K562 (cell line): ENCODE data around the gene DSTYK. TPM values are rescaled to one million over a fixed set of nuclear protein-coding genes. Genes with fewer than 3 reads are reported as not detected.

ENCODE experiments used
- FIP1L1 ChIP-seq: fragments of 200-400 bp; formaldehyde crosslinking; IDR thresholded peaks from 2 replicates; pipeline ENCODE4 v1.6.1; 2018; ENCODE audit warnings: mild to moderate bottlenecking, low read depth, low read length; ENCODE audit not compliant: poor library complexity, severe bottlenecking
- HNRNPH1 ChIP-seq: fragments of 200-400 bp; formaldehyde crosslinking; optimal IDR thresholded peaks from 2 replicates; pipeline ENCODE3; 2017; ENCODE audit warnings: low read depth, mild to moderate bottlenecking, low read length, moderate library complexity
- JUN ChIP-seq, 2 experiments: sonication (generic) in 1 of 2; formaldehyde crosslinking in 1 of 2; IDR thresholded peaks; 2 replicates each; pipeline versions ENCODE4 v1.6.1 to v1.8.0; 2012 to 2022; ENCODE audit warnings: borderline replicate concordance in 2 of 2, mild to moderate bottlenecking in 2 of 2, improper control_type of control experiment in 1 of 2, low read depth in 1 of 2, low read length in 1 of 2, missing genetic modification reagents in 1 of 2
- JUNB ChIP-seq: fragments of 450-650 bp; formaldehyde crosslinking; conservative IDR thresholded peaks from 2 replicates; pipeline ENCODE4 v1.4.0; 2020; ENCODE audit warnings: mild to moderate bottlenecking
- MED1 ChIP-seq: sonication (generic); formaldehyde crosslinking; IDR thresholded peaks from 2 replicates; pipeline ENCODE4 v1.8.1; 2023; ENCODE audit warnings: missing genetic modification reagents, borderline replicate concordance
- POLR2G ChIP-seq: fragments of 200-400 bp; formaldehyde crosslinking; IDR thresholded peaks from 2 replicates; pipeline ENCODE4 v1.6.1; 2017; ENCODE audit warnings: low read depth, mild to moderate bottlenecking, antibody characterized with exemption, low read length, moderate library complexity
- RHOXF2B ChIP-seq: fragments of 250-450 bp; sonication (Bioruptor Pico); conservative IDR thresholded peaks from 2 replicates; pipeline ENCODE4 v1.5.1; 2021
- SNRNP70 ChIP-seq: fragments of 200-400 bp; formaldehyde crosslinking; optimal IDR thresholded peaks from 2 replicates; pipeline ENCODE3; 2017; ENCODE audit warnings: low read depth, low read length
- SREBF1 ChIP-seq: fragments of 150-350 bp; IDR thresholded peaks from 2 replicates; pipeline ENCODE4 v1.6.1; 2014; ENCODE audit warnings: antibody characterized with exemption, low read depth, low read length, borderline replicate concordance
- TARDBP ChIP-seq: fragments of 450-650 bp; IDR thresholded peaks from 2 replicates; pipeline ENCODE4 v1.6.1; 2016
- XRCC5 ChIP-seq: fragments of 200-400 bp; formaldehyde crosslinking; IDR thresholded peaks from 2 replicates; pipeline ENCODE4 v1.6.1; 2017; ENCODE audit warnings: low read depth, mild to moderate bottlenecking, low read length
- ZBED1 ChIP-seq: IDR thresholded peaks from 2 replicates; pipeline ENCODE4 v1.6.1; 2014
- ZEB2 ChIP-seq: fragments of 450-650 bp; IDR thresholded peaks from 2 replicates; pipeline ENCODE4 v1.6.1; 2016
- ZKSCAN3 ChIP-seq: fragments of 250-450 bp; sonication (Bioruptor Pico); IDR thresholded peaks from 2 replicates; pipeline ENCODE4 v1.4.0; 2020
- ZNF274 ChIP-seq: IDR thresholded peaks from 2 replicates; pipeline ENCODE4 v1.6.1; 2011; ENCODE audit warnings: low read depth, mild to moderate bottlenecking, low read length, moderate library complexity, borderline replicate concordance
- ZNF583 ChIP-seq: fragments of 250-450 bp; sonication (Bioruptor Pico); IDR thresholded peaks from 2 replicates; pipeline ENCODE4 v1.4.0; 2020
- ZNF699 ChIP-seq: fragments of 250-450 bp; sonication (Bioruptor Pico); IDR thresholded peaks from 2 replicates; pipeline ENCODE4 v1.8.0; 2021; ENCODE audit warnings: mild to moderate bottlenecking, moderate library complexity; ENCODE audit not compliant: insufficient replicate concordance
- ZSCAN29 ChIP-seq: fragments of 450-650 bp; IDR thresholded peaks from 2 replicates; pipeline ENCODE4 v1.6.1; 2017
- polyA plus RNA-seq, 8 experiments: library from polyadenylated mRNA; depleted of rRNA in 4 of 8; stranded (reverse) in 5 of 8; unstranded in 3 of 8; fragments of >200 nt; fragmentation: Nextera tagmentation in 2 of 8; fragmentation: Illumina TruSeq in 1 of 8; extraction: Ambion mirVana in 2 of 8; extraction: Trizol in 1 of 8; gene quantifications; 2 replicates each; pipeline versions ENCODE4 v1.2.1 to v1.2.3, GENCODE V29; 2011 to 2014; ENCODE audit warnings: inconsistent platforms in 1 of 8, missing spikeins in 1 of 8
- total RNA-seq, 7 experiments: library from RNA; depleted of rRNA in 6 of 7; stranded (reverse); fragments of >200 nt in 6 of 7; fragmentation: Illumina TruSeq in 2 of 7; extraction: Trizol in 2 of 7; gene quantifications; 2 replicates each; pipeline versions ENCODE4 v1.2.1 to v1.2.3, GENCODE V29; 2011 to 2021; ENCODE audit warnings: low replicate concordance in 1 of 7
- TF ChIP-seq, protein P1 (sequence below): fragments of 200-800 bp; sonication (Bioruptor generic); IDR thresholded peaks from 2 replicates; pipeline ENCODE4 v1.6.1; 2017; ENCODE audit warnings: missing genetic modification characterization, missing compliant biosample characterization
- TF ChIP-seq, protein P2 (sequence below): fragments of 450-650 bp; IDR thresholded peaks from 2 replicates; pipeline ENCODE4 v1.6.1; 2016; ENCODE audit warnings: low read depth, mild to moderate bottlenecking, moderate library complexity
- TF ChIP-seq, protein P3 (sequence below): fragments of 450-650 bp; IDR thresholded peaks from 2 replicates; pipeline ENCODE4 v1.6.1; 2016; ENCODE audit warnings: mild to moderate bottlenecking
- TF ChIP-seq, protein P4 (sequence below), 2 experiments: fragments of 200-800 bp in 1 of 2; sonication (Bioruptor generic) in 1 of 2; sonication (generic) in 1 of 2; formaldehyde crosslinking in 1 of 2; IDR thresholded peaks in 1 of 2; conservative IDR thresholded peaks in 1 of 2; 2 replicates each; pipeline versions ENCODE4 v1.5.0 to v1.6.1; 2016 to 2020; ENCODE audit warnings: missing compliant biosample characterization in 1 of 2, missing genetic modification characterization in 1 of 2, missing genetic modification reagents in 1 of 2

Gene DSTYK
- total and polyA plus RNA-seq, 9 of the 15 experiments (the other 6 are each of a cell fraction or from before 2014, with no cell fraction given) = 4.2 to 7.1 (median 6.2) TPM

DNA sequence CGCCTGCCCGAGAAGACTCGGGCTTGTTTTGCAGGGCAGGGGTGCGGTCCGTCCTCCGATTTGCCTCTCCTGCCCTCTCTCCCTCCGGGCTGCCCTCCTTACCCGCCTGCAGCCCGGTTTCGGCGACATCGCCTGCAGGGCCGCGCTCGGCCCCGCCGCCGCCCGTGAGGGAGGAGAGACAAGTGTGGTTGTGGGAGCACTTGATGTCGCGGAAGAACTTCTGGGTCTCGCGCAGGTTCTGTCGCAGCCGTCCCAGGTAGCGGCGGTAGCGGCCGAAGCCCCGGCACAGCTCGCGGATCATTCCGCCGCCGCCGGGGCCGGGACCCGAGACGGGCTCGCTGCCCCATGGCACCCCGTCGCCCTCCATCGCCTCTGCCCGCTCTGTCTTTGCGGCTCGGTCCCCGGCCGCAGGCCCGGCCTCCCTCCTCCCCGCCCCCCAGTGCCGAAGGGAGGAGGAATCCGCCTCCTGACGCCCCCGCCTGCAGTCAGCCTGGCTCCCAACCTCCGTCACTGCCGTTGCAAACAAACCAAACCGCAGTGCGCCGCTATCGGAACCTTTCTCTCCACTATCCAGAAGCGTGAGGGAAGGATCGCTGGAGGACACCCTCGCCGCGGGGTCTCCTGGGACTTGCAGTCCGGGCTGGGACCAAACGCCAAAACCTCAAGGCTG lies at the start of gene DSTYK (continued):
- peak; percentile 88 for TF ChIP-seq ZNF583 (CRISPR knock-in tag)
- TF ChIP-seq ZEB2 = peak; percentile 99
- TF ChIP-seq, protein P1, sequence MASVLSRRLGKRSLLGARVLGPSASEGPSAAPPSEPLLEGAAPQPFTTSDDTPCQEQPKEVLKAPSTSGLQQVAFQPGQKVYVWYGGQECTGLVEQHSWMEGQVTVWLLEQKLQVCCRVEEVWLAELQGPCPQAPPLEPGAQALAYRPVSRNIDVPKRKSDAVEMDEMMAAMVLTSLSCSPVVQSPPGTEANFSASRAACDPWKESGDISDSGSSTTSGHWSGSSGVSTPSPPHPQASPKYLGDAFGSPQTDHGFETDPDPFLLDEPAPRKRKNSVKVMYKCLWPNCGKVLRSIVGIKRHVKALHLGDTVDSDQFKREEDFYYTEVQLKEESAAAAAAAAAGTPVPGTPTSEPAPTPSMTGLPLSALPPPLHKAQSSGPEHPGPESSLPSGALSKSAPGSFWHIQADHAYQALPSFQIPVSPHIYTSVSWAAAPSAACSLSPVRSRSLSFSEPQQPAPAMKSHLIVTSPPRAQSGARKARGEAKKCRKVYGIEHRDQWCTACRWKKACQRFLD = peak; percentile 92
- TF ChIP-seq HNRNPH1 = no peak
- no peak for TF ChIP-seq SNRNP70
- TF ChIP-seq, protein P2, sequence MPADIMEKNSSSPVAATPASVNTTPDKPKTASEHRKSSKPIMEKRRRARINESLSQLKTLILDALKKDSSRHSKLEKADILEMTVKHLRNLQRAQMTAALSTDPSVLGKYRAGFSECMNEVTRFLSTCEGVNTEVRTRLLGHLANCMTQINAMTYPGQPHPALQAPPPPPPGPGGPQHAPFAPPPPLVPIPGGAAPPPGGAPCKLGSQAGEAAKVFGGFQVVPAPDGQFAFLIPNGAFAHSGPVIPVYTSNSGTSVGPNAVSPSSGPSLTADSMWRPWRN = no peak
- no peak for TF ChIP-seq ZNF699 (CRISPR knock-in tag)
- peak; percentile 63 for TF ChIP-seq FIP1L1
- TF ChIP-seq TARDBP = 0 out of 2 replicates have a peak, but pooled peaks have one; percentile 80
- peak; percentile 36; the same call in 1 of the 2 replicates for TF ChIP-seq ZNF274
- 0 out of 2 replicates have a peak, but pooled peaks have one; percentile 1 for TF ChIP-seq JUNB (CRISPR knock-in tag)
- peak; percentile 79; the same call in 1 of the 2 replicates for TF ChIP-seq JUN (IDR thresholded peaks at IDR 0.05; ENCODE audit: borderline replicate concordance, low read depth, low read length)
- TF ChIP-seq JUN (CRISPR knock-in tag; IDR thresholded peaks at IDR 0.05; ENCODE audit: borderline replicate concordance) = 0 out of 2 replicates have a peak, but pooled peaks have one; percentile 53
- peak; percentile 95 for TF ChIP-seq POLR2G
- TF ChIP-seq RHOXF2B (CRISPR knock-in tag) = peak; percentile 53; the same call in 1 of the 2 replicates
- peak; percentile 73; the same call in 1 of the 2 replicates for TF ChIP-seq ZBED1
- no peak for TF ChIP-seq MED1 (CRISPR knock-in tag)
- TF ChIP-seq, protein P3, sequence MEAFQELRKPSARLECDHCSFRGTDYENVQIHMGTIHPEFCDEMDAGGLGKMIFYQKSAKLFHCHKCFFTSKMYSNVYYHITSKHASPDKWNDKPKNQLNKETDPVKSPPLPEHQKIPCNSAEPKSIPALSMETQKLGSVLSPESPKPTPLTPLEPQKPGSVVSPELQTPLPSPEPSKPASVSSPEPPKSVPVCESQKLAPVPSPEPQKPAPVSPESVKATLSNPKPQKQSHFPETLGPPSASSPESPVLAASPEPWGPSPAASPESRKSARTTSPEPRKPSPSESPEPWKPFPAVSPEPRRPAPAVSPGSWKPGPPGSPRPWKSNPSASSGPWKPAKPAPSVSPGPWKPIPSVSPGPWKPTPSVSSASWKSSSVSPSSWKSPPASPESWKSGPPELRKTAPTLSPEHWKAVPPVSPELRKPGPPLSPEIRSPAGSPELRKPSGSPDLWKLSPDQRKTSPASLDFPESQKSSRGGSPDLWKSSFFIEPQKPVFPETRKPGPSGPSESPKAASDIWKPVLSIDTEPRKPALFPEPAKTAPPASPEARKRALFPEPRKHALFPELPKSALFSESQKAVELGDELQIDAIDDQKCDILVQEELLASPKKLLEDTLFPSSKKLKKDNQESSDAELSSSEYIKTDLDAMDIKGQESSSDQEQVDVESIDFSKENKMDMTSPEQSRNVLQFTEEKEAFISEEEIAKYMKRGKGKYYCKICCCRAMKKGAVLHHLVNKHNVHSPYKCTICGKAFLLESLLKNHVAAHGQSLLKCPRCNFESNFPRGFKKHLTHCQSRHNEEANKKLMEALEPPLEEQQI = peak; percentile 84
- TF ChIP-seq ZKSCAN3 (CRISPR knock-in tag) = no peak
- TF ChIP-seq, protein P4, sequence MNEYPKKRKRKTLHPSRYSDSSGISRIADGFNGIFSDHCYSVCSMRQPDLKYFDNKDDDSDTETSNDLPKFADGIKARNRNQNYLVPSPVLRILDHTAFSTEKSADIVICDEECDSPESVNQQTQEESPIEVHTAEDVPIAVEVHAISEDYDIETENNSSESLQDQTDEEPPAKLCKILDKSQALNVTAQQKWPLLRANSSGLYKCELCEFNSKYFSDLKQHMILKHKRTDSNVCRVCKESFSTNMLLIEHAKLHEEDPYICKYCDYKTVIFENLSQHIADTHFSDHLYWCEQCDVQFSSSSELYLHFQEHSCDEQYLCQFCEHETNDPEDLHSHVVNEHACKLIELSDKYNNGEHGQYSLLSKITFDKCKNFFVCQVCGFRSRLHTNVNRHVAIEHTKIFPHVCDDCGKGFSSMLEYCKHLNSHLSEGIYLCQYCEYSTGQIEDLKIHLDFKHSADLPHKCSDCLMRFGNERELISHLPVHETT (CRISPR knock-in tag; conservative IDR thresholded peaks at IDR 0.05 in 1 of 2, IDR thresholded peaks at IDR 0.05 in 1 of 2) = peak in 1 of 2 experiments; percentile 95; a peak in 2 of 4 replicates
- peak; percentile 86; the same call in 1 of the 2 replicates for TF ChIP-seq SREBF1
- peak; percentile 57; the same call in 1 of the 2 replicates for TF ChIP-seq ZSCAN29
- peak; percentile 100 for TF ChIP-seq XRCC5
